ENCODE data around the gene LSS. TPM values are rescaled to one million over a fixed set of nuclear protein-coding genes. Genes with fewer than 3 reads are reported as not detected.
"Not testable (repeated sequence)": the region's sequence is repeated elsewhere in the genome, so short reads cannot be mapped to it uniquely, and the experiment has no call there.

Gene LSS
- polyA plus RNA-seq, 12 donors, result 27.1 to 52.3 (median 33.1) TPM; not detected in 1

- DNase-seq, result no peak
Measured at GRCh38 chr21:46142582-46143473, 85.7 kb downstream of the LSS start.

DNA sequence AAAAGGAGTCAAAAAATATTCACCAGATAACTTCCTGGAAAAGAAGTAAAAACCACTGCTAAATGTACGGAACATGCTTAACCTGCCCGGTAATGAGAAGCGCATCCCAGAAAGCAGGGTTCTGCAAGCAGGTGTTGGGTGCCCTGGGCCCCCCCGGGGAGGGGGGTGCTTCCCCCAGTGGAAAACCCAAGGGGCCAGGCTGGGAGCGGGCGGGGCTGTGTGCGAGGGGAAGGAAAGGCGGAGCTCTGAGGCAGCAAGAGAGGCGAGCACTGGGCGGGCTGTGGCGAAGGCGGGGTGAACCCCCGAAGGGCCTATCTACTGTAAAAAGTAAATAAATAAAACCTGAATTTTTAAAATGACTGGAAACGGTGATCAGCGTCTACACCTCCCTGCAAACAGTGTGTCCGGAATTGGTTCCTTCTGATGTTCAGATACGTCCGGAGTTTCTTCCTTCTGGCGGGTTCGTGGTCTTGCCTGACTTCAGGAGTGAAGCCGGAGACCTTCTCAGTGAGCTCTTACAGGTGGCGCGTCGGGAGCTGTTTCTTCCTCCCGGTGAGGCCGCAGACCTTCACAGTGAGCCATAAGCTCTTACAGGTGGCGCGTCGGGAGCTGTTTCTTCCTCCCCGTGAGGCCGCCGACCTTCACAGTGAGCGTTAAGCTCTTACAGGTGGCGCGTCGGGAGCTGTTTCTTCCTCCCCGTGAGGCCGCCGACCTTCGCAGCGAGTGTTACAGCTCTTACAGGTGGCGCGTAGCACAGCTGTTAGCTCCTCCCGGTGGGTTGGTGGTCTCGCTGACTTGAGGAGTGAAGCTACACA, 86.6 kb downstream of the LSS start:
- DNase-seq, result no peak

- DNase-seq, result not testable (repeated sequence)
Measured at GRCh38 chr21:46140352-46141003, 88.1 kb downstream of the LSS start.

GRCh38 chr21:46139686-46140085, 88.9 kb downstream of the LSS start:
- DNase-seq, result no peak

GRCh38 chr21:46138383-46138970, 90.1 kb downstream of the LSS start:
- DNase-seq, result no peak

Other genes with a start within 250 kb of the LSS start
- 100 to 1,000 TPM; 314 to 756 (median 433) TPM for gene COL6A1, start 247.0 kb downstream of the LSS start, polyA plus RNA-seq (ENCODE audit: insufficient read length in 12 of 12)
- 100 to 1,000 TPM; 417 to 953 (median 482) TPM for gene COL6A2, start 130.7 kb downstream of the LSS start, polyA plus RNA-seq (ENCODE audit: insufficient read length in 12 of 12)
- 1 to 10 TPM in 7 of 12 donors, under 1 TPM in 3, not detected in 2; 0.13 to 2.8 (median 1.6) TPM for gene FTCD, start 73.2 kb downstream of the LSS start, polyA plus RNA-seq (ENCODE audit: insufficient read length in 12 of 12)
- 10 to 100 TPM in 4 of 12 donors, 1 to 10 TPM in 6, not detected in 2; 4.2 to 18.6 (median 9.6) TPM for gene SPATC1L, start 44.3 kb downstream of the LSS start, polyA plus RNA-seq (ENCODE audit: insufficient read length in 12 of 12)
- gene MCM3AP, start 56.8 kb upstream of the LSS start, polyA plus RNA-seq (ENCODE audit: insufficient read length in 12 of 12), result 10 to 100 TPM in 11 of 12 donors, not detected in 1; 51.5 to 81.8 (median 55.6) TPM
- 10 to 100 TPM in 10 of 12 donors, not detected in 2; 10.0 to 27.1 (median 19.1) TPM for gene YBEY, start 57.6 kb upstream of the LSS start, polyA plus RNA-seq (ENCODE audit: insufficient read length in 12 of 12)
- 10 to 100 TPM in 2 of 12 donors, 1 to 10 TPM in 9, not detected in 1; 4.2 to 14.4 (median 6.5) TPM for gene C21orf58, start 95.1 kb upstream of the LSS start, polyA plus RNA-seq (ENCODE audit: insufficient read length in 12 of 12)
- gene PCNT, start 95.4 kb upstream of the LSS start, polyA plus RNA-seq (ENCODE audit: insufficient read length in 12 of 12), result 10 to 100 TPM in 11 of 12 donors, not detected in 1; 39.5 to 88.8 (median 59.5) TPM
- 10 to 100 TPM in 11 of 12 donors, not detected in 1; 18.4 to 42.8 (median 24.6) TPM for gene DIP2A, start 230.1 kb upstream of the LSS start, polyA plus RNA-seq (ENCODE audit: insufficient read length in 12 of 12)

Measured in muscle of arm (tissue), 12 donors.